ENCODE results near the gene TLCD3B. TPM values are rescaled to one million over a fixed set of nuclear protein-coding genes. Genes with fewer than 3 reads are reported as not detected.

The TLCD3B gene
- total RNA-seq, 1 donor from 2014 or later, result 1.4 TPM

GRCh38 chr16:29986231-29986630 lies 44.8 kb downstream of the TLCD3B start:
- H3K4me1 ChIP-seq (ENCODE audit: insufficient read depth, low read length), result no peaks in the 10 kb centered on the region
- no peaks in the 10 kb centered on the region for H3K9me3 ChIP-seq (ENCODE audit: insufficient read depth, low read depth, low read length)
- no peak overlapping the region for H3K27ac Mint-ChIP-seq (ENCODE audit: unreplicated experiment)
- no peak overlapping the region for H2AFZ ChIP-seq (ENCODE audit: low read depth, low read length)
- H3K36me3 Mint-ChIP-seq (ENCODE audit: low read depth, unreplicated experiment), result peaks cover 16% of the 10 kb centered on the region
- H3K36me3 ChIP-seq (ENCODE audit: insufficient read depth, low read length), result peaks cover 56% of the 10 kb centered on the region
- H3K79me2 ChIP-seq (ENCODE audit: insufficient read depth, low read length), result no peaks in the 10 kb centered on the region
- peaks cover 49% of the 10 kb centered on the region for H4K20me1 ChIP-seq (ENCODE audit: insufficient read depth, low read length)
- H3K27ac ChIP-seq (ENCODE audit: low read depth, low read length), result no peak overlapping the region
- no peaks in the 10 kb centered on the region for H3K27me3 Mint-ChIP-seq (ENCODE audit: low read depth, unreplicated experiment)
- no peak overlapping the region for H3K4me3 ChIP-seq (ENCODE audit: insufficient read depth, low read depth, low read length)
- no peak overlapping the region for H3K4me2 ChIP-seq (ENCODE audit: low read length)
- H3K4me1 Mint-ChIP-seq (ENCODE audit: low read depth, unreplicated experiment), result no peaks in the 10 kb centered on the region
- DNase-seq (ENCODE audit: low read depth), result no peak
- H3K9me3 Mint-ChIP-seq (ENCODE audit: unreplicated experiment), result no peaks in the 10 kb centered on the region
- TF ChIP-seq, protein P1, sequence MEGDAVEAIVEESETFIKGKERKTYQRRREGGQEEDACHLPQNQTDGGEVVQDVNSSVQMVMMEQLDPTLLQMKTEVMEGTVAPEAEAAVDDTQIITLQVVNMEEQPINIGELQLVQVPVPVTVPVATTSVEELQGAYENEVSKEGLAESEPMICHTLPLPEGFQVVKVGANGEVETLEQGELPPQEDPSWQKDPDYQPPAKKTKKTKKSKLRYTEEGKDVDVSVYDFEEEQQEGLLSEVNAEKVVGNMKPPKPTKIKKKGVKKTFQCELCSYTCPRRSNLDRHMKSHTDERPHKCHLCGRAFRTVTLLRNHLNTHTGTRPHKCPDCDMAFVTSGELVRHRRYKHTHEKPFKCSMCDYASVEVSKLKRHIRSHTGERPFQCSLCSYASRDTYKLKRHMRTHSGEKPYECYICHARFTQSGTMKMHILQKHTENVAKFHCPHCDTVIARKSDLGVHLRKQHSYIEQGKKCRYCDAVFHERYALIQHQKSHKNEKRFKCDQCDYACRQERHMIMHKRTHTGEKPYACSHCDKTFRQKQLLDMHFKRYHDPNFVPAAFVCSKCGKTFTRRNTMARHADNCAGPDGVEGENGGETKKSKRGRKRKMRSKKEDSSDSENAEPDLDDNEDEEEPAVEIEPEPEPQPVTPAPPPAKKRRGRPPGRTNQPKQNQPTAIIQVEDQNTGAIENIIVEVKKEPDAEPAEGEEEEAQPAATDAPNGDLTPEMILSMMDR (IDR thresholded peaks at IDR 0.05; ENCODE audit: insufficient read depth, low read depth, low read length), result no peak
- TF ChIP-seq EZH2 (IDR thresholded peaks at IDR 0.05; ENCODE audit: insufficient read depth, low read length), result no peak
- no peak overlapping the region for H3K9ac ChIP-seq (ENCODE audit: low read length)
- H3K4me3 Mint-ChIP-seq (ENCODE audit: unreplicated experiment), result no peak overlapping the region
- H3K27me3 ChIP-seq (ENCODE audit: insufficient read depth, low read length), result no peaks in the 10 kb centered on the region
- FAIRE-seq, result no peak

DNA sequence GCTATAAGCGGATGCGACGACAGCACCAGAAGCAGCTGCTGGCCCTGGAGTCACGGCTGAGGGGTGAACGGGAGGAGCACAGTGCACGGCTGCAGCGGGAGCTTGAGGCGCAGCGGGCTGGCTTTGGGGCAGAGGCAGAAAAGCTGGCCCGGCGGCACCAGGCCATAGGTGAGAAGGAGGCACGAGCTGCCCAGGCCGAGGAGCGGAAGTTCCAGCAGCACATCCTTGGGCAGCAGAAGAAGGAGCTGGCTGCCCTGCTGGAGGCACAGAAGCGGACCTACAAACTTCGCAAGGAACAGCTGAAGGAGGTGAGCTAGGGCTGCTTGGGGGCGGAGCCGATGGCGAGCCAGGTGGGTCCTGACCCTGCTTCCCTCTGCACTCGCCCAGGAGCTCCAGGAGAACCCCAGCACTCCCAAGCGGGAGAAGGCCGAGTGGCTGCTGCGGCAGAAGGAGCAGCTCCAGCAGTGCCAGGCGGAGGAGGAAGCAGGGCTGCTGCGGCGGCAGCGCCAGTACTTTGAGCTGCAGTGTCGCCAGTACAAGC lies 45.7 kb downstream of the TLCD3B start:
- Histone ChIP-seq H3K79me2 (ENCODE audit: insufficient read depth, low read length) (peaks cover 2% of the 10 kb centered on the region), H3K9ac (ENCODE audit: low read length) (no peak overlapping the region), H3K27ac (ENCODE audit: low read depth, low read length) (no peak overlapping the region), H3K9me3 (ENCODE audit: insufficient read depth, low read depth, low read length) (no peaks in the 10 kb centered on the region), H4K20me1 (ENCODE audit: insufficient read depth, low read length) (peaks cover 54% of the 10 kb centered on the region), H3K4me3 (ENCODE audit: insufficient read depth, low read depth, low read length) (no peak overlapping the region), H2AFZ (ENCODE audit: low read depth, low read length) (no peak overlapping the region), H3K36me3 (ENCODE audit: insufficient read depth, low read length) (peaks cover 63% of the 10 kb centered on the region), H3K4me2 (ENCODE audit: low read length) (no peak overlapping the region), H3K4me1 (ENCODE audit: insufficient read depth, low read length) (no peaks in the 10 kb centered on the region), H3K27me3 (ENCODE audit: insufficient read depth, low read length) (no peaks in the 10 kb centered on the region)
- DNase-seq (ENCODE audit: low read depth) (no peak), FAIRE-seq (no peak)
- H3K4me1 Mint-ChIP-seq (ENCODE audit: low read depth, unreplicated experiment), result no peaks in the 10 kb centered on the region
- no peak overlapping the region for H3K4me3 Mint-ChIP-seq (ENCODE audit: unreplicated experiment)
- no peaks in the 10 kb centered on the region for H3K27me3 Mint-ChIP-seq (ENCODE audit: low read depth, unreplicated experiment)
- H3K36me3 Mint-ChIP-seq (ENCODE audit: low read depth, unreplicated experiment), result peaks cover 15% of the 10 kb centered on the region
- no peak overlapping the region for H3K27ac Mint-ChIP-seq (ENCODE audit: unreplicated experiment)
- no peaks in the 10 kb centered on the region for H3K9me3 Mint-ChIP-seq (ENCODE audit: unreplicated experiment)
- TF ChIP-seq, protein P1 (IDR thresholded peaks at IDR 0.05; ENCODE audit: insufficient read depth, low read depth, low read length), result no peak
- TF ChIP-seq EZH2 (IDR thresholded peaks at IDR 0.05; ENCODE audit: insufficient read depth, low read length), result no peak

DNA sequence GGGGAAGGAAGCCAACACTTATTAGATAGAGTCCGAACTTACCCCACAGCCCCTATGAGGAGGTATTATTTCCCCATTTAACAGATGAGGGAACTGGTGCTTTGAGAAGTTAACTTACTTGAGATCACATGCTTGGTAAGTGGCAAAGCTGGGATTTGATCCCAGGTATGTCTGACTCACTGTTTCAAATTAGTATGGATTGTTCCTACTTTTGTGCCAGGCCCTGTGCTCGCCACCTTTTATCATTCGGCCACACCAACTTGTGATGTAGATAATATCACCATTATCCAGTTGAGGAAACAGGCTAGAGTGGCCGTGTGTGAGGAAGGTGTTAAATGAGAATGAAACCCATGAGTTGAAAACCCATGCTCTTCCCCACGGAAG lies 46.3 kb downstream of the TLCD3B start:
- Histone ChIP-seq H3K4me2 (ENCODE audit: low read length) (no peak overlapping the region), H3K27ac (ENCODE audit: low read depth, low read length) (no peak overlapping the region), H3K27me3 (ENCODE audit: insufficient read depth, low read length) (no peaks in the 10 kb centered on the region), H2AFZ (ENCODE audit: low read depth, low read length) (no peak overlapping the region), H3K4me3 (ENCODE audit: insufficient read depth, low read depth, low read length) (no peak overlapping the region), H4K20me1 (ENCODE audit: insufficient read depth, low read length) (peaks cover 60% of the 10 kb centered on the region), H3K4me1 (ENCODE audit: insufficient read depth, low read length) (no peaks in the 10 kb centered on the region), H3K9ac (ENCODE audit: low read length) (no peak overlapping the region), H3K9me3 (ENCODE audit: insufficient read depth, low read depth, low read length) (no peaks in the 10 kb centered on the region), H3K79me2 (ENCODE audit: insufficient read depth, low read length) (peaks cover 3% of the 10 kb centered on the region), H3K36me3 (ENCODE audit: insufficient read depth, low read length) (peaks cover 64% of the 10 kb centered on the region)
- Mint-ChIP-seq H3K27ac (ENCODE audit: unreplicated experiment) (no peak overlapping the region), H3K4me3 (ENCODE audit: unreplicated experiment) (no peak overlapping the region), H3K27me3 (ENCODE audit: low read depth, unreplicated experiment) (no peaks in the 10 kb centered on the region), H3K36me3 (ENCODE audit: low read depth, unreplicated experiment) (peaks cover 17% of the 10 kb centered on the region), H3K9me3 (ENCODE audit: unreplicated experiment) (no peaks in the 10 kb centered on the region), H3K4me1 (ENCODE audit: low read depth, unreplicated experiment) (no peaks in the 10 kb centered on the region)
- FAIRE-seq (no peak), DNase-seq (ENCODE audit: low read depth) (no peak)
- TF ChIP-seq, protein P1 (IDR thresholded peaks at IDR 0.05; ENCODE audit: insufficient read depth, low read depth, low read length), result no peak
- TF ChIP-seq EZH2 (IDR thresholded peaks at IDR 0.05; ENCODE audit: insufficient read depth, low read length), result no peak
